ENCODE measurements around the gene GPANK1.

The GPANK1 gene

GRCh38 chr6:31645325-31645724 lies 19.5 kb downstream of the GPANK1 start:
- TF ChIP-seq GATA2 (IDR thresholded peaks at IDR 0.05; ENCODE audit: low read depth, low read length), result no peak
- TF ChIP-seq GATA3 (IDR thresholded peaks at IDR 0.05; ENCODE audit: low read depth, low read length), result no peak

DNA sequence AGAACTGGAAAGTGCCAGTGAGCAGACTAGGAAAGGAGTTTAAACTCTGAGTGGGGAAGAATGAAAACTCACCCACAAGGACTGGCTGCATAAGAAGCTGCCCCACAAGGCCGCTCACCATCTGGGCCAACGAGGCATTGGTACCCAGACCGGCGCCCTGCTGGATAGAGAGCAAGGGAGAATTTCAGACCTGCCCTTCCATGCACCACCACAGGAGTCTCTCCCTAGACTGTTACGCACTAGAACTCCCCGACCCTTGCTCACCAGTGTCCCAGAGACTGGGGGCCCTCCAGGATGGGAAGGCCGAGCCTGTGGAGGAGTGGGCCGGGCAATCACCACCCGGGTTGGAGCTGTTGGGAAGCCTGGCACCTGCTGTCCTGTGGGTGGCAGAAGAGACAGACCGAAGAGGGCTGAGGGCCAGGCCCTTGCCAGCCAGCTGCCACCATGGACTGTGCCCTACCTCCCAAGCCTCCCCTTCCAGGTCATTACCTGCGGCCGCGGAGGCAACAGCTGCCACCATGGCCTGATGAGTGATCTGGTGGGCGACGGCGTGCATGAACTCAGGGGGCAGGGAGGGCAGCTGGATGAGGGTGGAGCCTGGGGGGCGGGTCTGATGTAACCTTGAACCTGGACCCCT lies 20.9 kb downstream of the GPANK1 start:
- no peak for TF ChIP-seq GATA3 (IDR thresholded peaks at IDR 0.05; ENCODE audit: low read depth, low read length)
- TF ChIP-seq GATA2 (IDR thresholded peaks at IDR 0.05; ENCODE audit: low read depth, low read length), result no peak

GRCh38 chr6:31642798-31643570 lies 21.8 kb downstream of the GPANK1 start:
- TF ChIP-seq GATA3 (IDR thresholded peaks at IDR 0.05; ENCODE audit: low read depth, low read length), result no peak
- no peak for TF ChIP-seq GATA2 (IDR thresholded peaks at IDR 0.05; ENCODE audit: low read depth, low read length)

DNA sequence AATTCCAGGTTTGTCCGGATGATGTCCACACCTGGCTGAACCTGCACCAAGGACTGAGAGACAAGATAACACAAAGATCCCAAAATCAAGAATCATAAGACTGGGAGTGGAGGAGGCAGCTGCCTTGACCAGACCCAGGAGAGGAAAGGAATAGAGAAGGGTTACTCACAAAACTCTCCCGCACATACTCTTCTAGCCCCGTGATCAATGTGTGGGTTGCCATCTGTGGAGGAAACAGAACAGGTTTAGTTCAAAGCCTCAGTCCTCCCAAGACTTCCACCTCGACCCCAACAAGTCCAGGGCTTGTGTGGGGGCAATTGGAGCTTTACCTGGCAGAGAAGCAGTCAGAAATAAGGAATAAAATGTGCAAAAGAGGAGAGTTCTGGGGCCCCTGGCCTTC lies 23.4 kb downstream of the GPANK1 start:
- TF ChIP-seq GATA3 (IDR thresholded peaks at IDR 0.05; ENCODE audit: low read depth, low read length) (no peak), GATA2 (IDR thresholded peaks at IDR 0.05; ENCODE audit: low read depth, low read length) (no peak)

DNA sequence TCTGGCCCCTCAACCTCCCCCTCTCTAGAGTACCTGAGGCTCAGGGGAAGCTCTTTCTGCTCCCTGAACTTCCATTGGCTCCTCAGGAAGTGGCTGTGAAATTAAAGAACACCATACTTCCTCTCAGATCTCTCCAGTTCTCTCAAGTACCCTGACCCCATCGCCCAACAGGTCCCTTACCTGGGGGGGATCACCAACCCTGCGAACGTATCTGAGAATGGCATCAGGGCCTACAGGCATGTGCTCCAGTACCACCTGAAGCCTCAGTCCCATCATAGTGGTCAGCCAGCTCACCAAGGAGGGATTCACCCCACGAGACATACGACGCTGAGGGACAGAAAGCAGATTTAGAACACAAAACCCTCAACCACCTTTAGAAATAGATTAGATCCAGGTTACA lies 24.2 kb downstream of the GPANK1 start:
- TF ChIP-seq GATA3 (IDR thresholded peaks at IDR 0.05; ENCODE audit: low read depth, low read length) (no peak), GATA2 (IDR thresholded peaks at IDR 0.05; ENCODE audit: low read depth, low read length) (no peak)

GRCh38 chr6:31639449-31639861 lies 25.3 kb downstream of the GPANK1 start:
- no peak for TF ChIP-seq GATA3 (IDR thresholded peaks at IDR 0.05; ENCODE audit: low read depth, low read length)
- no peak for TF ChIP-seq GATA2 (IDR thresholded peaks at IDR 0.05; ENCODE audit: low read depth, low read length)

GRCh38 chr6:31639043-31639442 lies 25.8 kb downstream of the GPANK1 start:
- TF ChIP-seq GATA3 (IDR thresholded peaks at IDR 0.05; ENCODE audit: low read depth, low read length) (no peak), GATA2 (IDR thresholded peaks at IDR 0.05; ENCODE audit: low read depth, low read length) (no peak)

- TF ChIP-seq GATA3 (IDR thresholded peaks at IDR 0.05; ENCODE audit: low read depth, low read length) (no peak), GATA2 (IDR thresholded peaks at IDR 0.05; ENCODE audit: low read depth, low read length) (no peak)
Observed at GRCh38 chr6:31636698-31637596, 27.9 kb downstream of the GPANK1 start.

DNA sequence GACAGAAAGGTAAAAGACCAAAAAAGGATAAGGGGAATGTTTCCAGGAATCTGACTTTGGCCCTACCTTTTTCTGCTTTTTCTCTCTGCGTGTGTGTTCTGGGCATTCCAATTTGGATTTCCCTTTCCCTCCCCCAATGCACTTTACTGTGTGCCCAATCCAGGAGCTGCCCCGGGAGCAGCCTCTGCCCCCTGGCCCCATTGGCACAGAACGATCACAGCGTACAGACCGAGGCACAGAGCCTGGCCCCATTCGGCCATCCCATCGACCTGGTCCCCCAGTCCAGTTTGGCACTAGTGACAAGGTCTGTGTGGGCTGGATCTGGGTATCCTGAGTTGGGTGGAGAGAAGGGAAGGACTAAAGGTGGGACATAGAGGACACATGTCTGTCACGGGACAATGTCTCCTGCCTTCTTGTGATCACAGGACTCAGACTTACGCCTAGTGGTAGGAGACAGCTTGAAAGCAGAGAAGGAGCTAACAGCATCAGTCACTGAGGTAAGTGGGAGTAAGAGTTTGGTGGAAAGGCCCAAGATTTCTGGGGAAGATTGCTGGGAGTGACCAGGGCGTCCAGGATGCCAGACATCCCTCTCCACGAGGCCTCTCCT lies 29.7 kb downstream of the GPANK1 start:
- TF ChIP-seq GATA3 (IDR thresholded peaks at IDR 0.05; ENCODE audit: low read depth, low read length) (no peak), GATA2 (IDR thresholded peaks at IDR 0.05; ENCODE audit: low read depth, low read length) (no peak)

DNA sequence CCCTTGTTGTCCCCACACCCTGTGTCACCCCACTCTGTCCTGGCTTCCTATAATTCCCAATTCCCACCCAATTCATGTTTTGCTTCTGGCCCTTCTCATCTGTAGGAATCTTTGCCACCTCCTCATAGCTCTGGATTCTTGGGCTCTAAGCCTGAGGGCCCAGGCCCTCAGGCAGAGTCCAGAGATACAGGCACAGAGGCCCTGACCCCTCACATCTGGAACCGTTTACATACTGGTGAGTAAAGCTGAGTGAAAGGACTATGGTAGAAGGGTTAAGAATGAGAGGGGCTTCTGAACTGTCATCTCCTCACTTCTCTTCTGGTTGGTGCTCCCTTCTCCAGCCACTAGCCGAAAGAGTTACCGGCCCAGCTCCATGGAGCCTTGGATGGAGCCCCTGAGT lies 30.7 kb downstream of the GPANK1 start:
- TF ChIP-seq GATA2 (IDR thresholded peaks at IDR 0.05; ENCODE audit: low read depth, low read length), result no peak
- no peak for TF ChIP-seq GATA3 (IDR thresholded peaks at IDR 0.05; ENCODE audit: low read depth, low read length)

DNA sequence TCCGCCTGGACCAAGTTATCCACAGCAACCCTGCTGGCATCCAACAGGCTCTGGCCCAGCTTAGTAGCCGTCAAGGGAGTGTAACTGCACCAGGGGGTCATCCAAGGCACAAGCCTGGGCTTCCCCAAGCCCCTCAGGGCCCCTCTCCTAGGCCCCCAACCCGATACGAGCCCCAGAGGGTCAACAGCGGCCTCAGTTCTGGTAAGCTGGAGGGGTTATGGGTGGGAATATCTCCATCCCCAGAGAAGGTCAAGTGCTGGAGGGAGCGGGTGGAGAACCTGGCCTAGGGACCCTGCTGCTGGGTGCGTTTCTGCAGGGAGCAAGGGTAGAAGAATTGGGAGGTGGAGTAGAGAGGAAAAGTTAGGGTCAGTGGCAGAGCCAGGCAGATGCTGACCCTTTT lies 31.4 kb downstream of the GPANK1 start:
- no peak for TF ChIP-seq GATA2 (IDR thresholded peaks at IDR 0.05; ENCODE audit: low read depth, low read length)

- TF ChIP-seq GATA3 (IDR thresholded peaks at IDR 0.05; ENCODE audit: low read depth, low read length) (no peak), GATA2 (IDR thresholded peaks at IDR 0.05; ENCODE audit: low read depth, low read length) (no peak)
Observed at GRCh38 chr6:31632279-31632946, 32.4 kb downstream of the GPANK1 start.

DNA sequence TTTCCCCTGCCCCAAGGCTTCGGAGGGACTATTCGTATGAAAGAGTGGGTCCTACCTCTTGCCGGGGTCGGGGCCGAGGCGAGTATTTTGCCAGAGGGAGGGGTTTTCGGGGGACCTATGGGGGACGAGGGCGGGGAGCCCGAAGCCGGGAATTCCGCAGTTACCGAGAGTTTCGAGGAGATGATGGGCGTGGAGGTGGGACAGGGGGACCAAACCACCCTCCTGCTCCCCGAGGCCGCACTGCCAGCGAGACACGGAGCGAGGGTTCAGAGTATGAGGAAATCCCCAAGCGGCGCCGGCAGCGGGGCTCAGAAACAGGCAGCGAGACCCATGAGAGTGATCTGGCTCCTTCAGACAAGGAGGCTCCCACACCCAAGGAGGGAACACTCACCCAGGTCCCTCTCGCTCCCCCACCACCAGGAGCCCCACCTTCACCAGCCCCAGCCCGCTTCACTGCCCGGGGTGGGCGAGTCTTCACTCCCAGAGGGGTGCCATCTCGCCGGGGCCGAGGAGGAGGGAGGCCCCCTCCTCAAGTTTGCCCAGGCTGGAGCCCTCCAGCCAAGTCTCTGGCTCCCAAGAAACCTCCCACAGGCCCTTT lies 33.0 kb downstream of the GPANK1 start:
- no peak for TF ChIP-seq GATA2 (IDR thresholded peaks at IDR 0.05; ENCODE audit: low read depth, low read length)
- no peak for TF ChIP-seq GATA3 (IDR thresholded peaks at IDR 0.05; ENCODE audit: low read depth, low read length)
